Skeletal muscle tissue (tissue), 4 donors: ENCODE results near the gene ZNF680. TPM values are rescaled to one million over a fixed set of nuclear protein-coding genes. Genes with fewer than 3 reads are reported as not detected.
"Not testable (repeated sequence)": the region's sequence is repeated elsewhere in the genome, so short reads cannot be mapped to it uniquely, and the experiment has no call there.

Experiments used
- H3K27ac ChIP-seq: one replicate; pipeline ENCODE4 v1.7.0; 2013; ENCODE audit warnings: mild to moderate bottlenecking, low read depth, low read length, inconsistent platforms
- H3K27me3 ChIP-seq, 3 donors: one replicate each; pipeline ENCODE4 v1.7.0; 2013; ENCODE audit warnings: low read length in 3 of 3; ENCODE audit not compliant: control insufficient read depth in 3 of 3, insufficient read depth in 3 of 3
- H3K36me3 ChIP-seq, 3 donors: one replicate each; pipeline ENCODE4 v1.7.0; 2013; ENCODE audit warnings: low read length in 3 of 3; ENCODE audit not compliant: control insufficient read depth in 3 of 3, insufficient read depth in 3 of 3
- H3K4me1 ChIP-seq, 3 donors: one replicate each; pipeline ENCODE4 v1.7.0; 2013; ENCODE audit warnings: low read length in 3 of 3, mild to moderate bottlenecking in 3 of 3; ENCODE audit not compliant: control insufficient read depth in 3 of 3, insufficient read depth in 3 of 3
- H3K4me3 ChIP-seq, 3 donors: one replicate each; pipeline ENCODE4 v1.7.0; 2013; ENCODE audit warnings: low read length in 3 of 3
- H3K9ac ChIP-seq, 3 donors: one replicate each; pipeline ENCODE4 v1.7.0; 2013; ENCODE audit warnings: low read length in 3 of 3, mild to moderate bottlenecking in 3 of 3, moderate library complexity in 2 of 3, low read depth in 1 of 3
- H3K9me3 ChIP-seq, 3 donors: one replicate each; pipeline ENCODE4 v1.7.0; 2013; ENCODE audit warnings: low read length in 3 of 3; ENCODE audit not compliant: control insufficient read depth in 3 of 3
- total RNA-seq: library from RNA; depleted of rRNA; stranded (reverse); fragments of >200 nt; gene quantifications from one replicate; pipeline ENCODE4 v1.2.3, GENCODE V29; 2014
- donor health status: Osteomylitis.

ZNF680 gene
- total RNA-seq, 1 donor from 2014 or later: 17.7 TPM

DNA sequence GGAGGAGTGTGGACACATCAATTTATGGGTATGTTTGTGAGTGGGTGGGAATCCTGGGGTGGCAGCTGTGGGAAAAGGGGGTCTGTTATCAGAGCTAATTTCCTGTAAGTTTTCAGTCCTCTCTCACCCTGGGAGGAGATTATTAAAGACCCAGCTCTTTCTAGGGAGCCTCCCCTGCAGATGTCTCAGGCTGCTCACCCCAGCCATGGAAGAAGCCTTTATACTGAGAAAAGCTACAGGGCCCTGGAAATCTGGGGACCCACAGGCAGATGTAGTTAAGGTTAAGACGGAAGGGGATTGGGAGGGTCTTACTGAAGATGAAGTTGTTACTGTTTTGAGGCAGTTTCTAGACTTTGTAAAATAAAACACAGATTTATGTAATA lies 4.6 kb downstream of the ZNF680 start:
- peak overlapping the region; percentile 82 for H3K27ac ChIP-seq
- H3K9ac ChIP-seq: peak overlapping the region in 2 of 3 donors; percentile 10 to 19
- no peaks in the 10 kb centered on the region for H3K27me3 ChIP-seq
- H3K4me1 ChIP-seq: peaks cover 15 to 17% (median 15%) of the 10 kb centered on the region in 3 donors
- H3K9me3 ChIP-seq: no peaks in the 10 kb centered on the region
- H3K4me3 ChIP-seq: peak overlapping the region in 1 of 3 donors; percentile 9
- peaks cover 0 to 2% (median 0%) of the 10 kb centered on the region in 3 donors for H3K36me3 ChIP-seq

DNA sequence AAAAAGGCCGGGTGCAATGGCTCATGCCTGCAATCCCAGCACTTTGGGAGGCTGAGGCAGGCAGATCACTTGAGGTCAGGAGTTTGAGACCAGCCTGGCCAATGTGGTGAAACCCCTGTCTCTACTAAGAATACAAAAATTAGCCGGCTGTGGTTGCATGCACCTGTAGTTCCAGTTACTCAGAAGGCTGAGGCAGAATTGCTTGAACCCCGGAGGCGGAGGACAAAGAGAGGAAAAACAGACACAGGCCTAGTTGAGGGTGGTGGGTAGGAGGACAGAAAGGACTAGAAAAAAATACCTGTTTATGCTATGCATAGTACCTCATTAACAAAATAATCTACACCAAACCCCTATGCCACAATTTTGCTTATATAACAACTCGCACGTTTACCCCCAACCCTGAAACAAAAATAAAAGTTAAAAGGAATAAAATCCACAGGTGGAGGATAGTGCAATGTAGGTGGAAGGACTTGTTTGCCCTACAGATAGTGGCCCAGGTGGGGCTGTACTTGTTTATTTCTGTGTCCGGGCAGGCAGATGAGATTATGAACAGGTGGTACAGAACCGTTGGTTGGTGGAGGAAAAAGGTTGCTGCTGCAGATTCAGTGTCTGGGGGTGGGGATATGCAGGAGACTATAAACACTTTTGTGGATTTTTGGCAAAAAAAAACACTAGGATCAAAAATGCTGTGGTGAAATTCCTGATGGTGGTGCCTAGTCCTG lies 5.1 kb downstream of the ZNF680 start:
- peak overlapping the region in 2 of 3 donors; percentile 10 to 19 for H3K9ac ChIP-seq
- H3K27me3 ChIP-seq: no peaks in the 10 kb centered on the region
- peaks cover 15 to 17% (median 15%) of the 10 kb centered on the region in 3 donors for H3K4me1 ChIP-seq
- peak overlapping the region; percentile 82 for H3K27ac ChIP-seq
- peak overlapping the region in 1 of 3 donors; percentile 9 for H3K4me3 ChIP-seq
- peaks cover 0 to 2% (median 0%) of the 10 kb centered on the region in 3 donors for H3K36me3 ChIP-seq
- H3K9me3 ChIP-seq: no peaks in the 10 kb centered on the region

DNA sequence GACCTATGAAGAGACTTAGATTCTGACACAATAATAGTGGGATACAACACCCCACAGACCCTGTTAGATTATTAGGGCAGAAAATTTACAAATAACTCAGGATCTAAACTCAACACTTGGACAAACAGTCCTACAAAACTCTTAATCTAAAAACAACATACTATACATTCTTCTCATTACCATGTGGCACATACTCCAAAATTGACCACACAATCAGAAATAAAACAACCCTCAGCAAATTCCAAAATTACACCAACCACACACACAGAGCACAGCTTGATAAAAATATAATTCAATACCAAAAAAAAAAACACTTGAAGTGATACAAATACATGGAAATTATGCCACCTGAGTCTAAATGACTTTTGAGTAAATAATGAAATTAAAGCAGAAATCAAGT lies 7.8 kb downstream of the ZNF680 start:
- Histone ChIP-seq H3K27ac (no peak overlapping the region), H3K36me3 (no peaks in the 10 kb centered on the region), H3K27me3 (no peaks in the 10 kb centered on the region), H3K9me3 (no peaks in the 10 kb centered on the region), H3K4me3 (no peak overlapping the region), H3K9ac (no peak overlapping the region), H3K4me1 (peaks cover 19 to 20% (median 20%) of the 10 kb centered on the region in 3 donors)

DNA sequence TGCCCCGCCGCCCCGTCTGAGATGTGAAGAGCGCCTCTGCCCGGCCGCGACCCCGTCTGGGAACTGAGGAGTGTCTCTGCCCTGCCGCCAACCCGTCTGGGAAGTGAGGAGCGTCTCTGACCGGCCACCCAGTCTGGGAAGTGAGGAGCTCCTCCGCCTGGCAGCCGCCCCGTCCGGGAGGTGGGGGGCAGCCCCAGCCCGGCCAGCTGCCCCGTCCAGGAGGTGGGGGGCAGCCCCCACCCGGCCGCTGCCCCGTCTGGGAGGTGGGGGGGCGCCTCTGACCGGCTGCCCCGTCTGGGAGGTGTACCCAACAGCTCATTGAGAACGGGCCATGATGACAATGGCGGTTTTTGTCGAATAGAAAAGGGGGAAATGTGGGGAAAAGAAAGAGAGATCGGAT lies 8.7 kb downstream of the ZNF680 start:
- not testable (repeated sequence) for H3K9ac ChIP-seq, H3K36me3 ChIP-seq, H3K27ac ChIP-seq, H3K27me3 ChIP-seq, H3K9me3 ChIP-seq, H3K4me3 ChIP-seq
- H3K4me1 ChIP-seq: peaks cover 16 to 20% (median 19%) of the 10 kb centered on the region in 3 donors

DNA sequence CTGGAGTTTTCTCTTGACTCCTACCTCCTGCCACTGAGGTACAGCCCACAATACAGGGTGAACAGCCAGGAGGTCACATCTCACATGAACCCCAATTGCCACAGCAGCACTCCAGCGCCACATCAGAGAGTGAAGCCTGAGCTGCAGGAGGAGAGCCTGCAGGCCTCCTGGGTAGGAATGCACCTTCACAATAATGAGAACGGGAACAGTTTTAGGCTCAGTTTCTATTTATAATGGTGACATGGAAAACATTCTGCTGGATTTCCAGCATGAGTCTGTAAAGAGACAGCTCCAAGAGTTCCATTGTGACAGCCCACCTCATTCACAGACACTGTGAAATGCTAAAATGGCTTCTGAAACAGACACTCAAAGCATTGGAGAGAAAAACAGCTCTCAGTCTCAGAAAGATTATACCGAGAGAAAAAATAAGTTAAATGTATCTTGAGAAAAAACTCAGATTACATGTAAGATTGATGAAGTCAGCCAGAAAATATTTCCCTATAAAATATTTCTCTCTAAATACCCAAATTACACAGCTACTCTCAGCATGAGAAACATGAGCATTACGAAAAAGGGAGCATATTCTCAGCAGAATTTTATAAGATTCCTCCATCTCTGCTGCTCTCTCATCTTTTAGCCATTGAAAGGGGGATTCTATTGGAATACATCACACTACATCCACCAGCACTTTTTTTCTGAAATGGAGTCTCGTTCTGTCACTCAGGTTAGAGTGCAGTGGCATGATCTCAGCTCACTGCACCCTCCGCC lies 11.3 kb downstream of the ZNF680 start:
- Histone ChIP-seq H3K9me3 (no peaks in the 10 kb centered on the region), H3K4me1 (peaks cover 5 to 11% (median 7%) of the 10 kb centered on the region in 3 donors), H3K4me3 (peak overlapping the region in 1 of 3 donors; percentile 2), H3K27ac (no peak overlapping the region), H3K9ac (peak overlapping the region in 1 of 3 donors; percentile 33), H3K27me3 (no peaks in the 10 kb centered on the region), H3K36me3 (peaks cover 0 to 3% (median 0%) of the 10 kb centered on the region in 3 donors)

DNA sequence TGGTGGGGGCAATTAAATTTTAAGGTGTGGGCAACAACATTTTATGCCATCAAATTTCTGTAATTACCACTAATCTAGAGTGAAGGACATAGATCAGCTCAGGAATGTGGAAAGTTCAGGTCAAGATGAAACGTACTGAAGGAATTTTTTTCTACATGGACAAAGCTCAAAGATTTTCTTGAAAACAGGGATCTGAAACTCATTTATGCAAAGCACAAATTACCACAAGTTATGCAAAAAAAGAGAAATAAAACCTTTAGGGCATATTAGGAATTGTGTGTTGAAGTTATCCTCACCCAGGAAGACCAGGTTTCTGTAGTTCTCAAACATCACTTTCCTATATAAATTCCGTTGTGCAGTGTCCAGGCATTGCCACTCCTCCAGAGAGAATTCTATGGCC lies 18.9 kb downstream of the ZNF680 start:
- H3K4me3 ChIP-seq: no peak overlapping the region
- peaks cover 5 to 10% (median 9%) of the 10 kb centered on the region in 3 donors for H3K4me1 ChIP-seq
- no peak overlapping the region for H3K9ac ChIP-seq
- H3K9me3 ChIP-seq: no peaks in the 10 kb centered on the region
- no peak overlapping the region for H3K27ac ChIP-seq
- no peaks in the 10 kb centered on the region for H3K27me3 ChIP-seq
- H3K36me3 ChIP-seq: peaks cover 0 to 4% (median under 1%) of the 10 kb centered on the region in 3 donors

DNA sequence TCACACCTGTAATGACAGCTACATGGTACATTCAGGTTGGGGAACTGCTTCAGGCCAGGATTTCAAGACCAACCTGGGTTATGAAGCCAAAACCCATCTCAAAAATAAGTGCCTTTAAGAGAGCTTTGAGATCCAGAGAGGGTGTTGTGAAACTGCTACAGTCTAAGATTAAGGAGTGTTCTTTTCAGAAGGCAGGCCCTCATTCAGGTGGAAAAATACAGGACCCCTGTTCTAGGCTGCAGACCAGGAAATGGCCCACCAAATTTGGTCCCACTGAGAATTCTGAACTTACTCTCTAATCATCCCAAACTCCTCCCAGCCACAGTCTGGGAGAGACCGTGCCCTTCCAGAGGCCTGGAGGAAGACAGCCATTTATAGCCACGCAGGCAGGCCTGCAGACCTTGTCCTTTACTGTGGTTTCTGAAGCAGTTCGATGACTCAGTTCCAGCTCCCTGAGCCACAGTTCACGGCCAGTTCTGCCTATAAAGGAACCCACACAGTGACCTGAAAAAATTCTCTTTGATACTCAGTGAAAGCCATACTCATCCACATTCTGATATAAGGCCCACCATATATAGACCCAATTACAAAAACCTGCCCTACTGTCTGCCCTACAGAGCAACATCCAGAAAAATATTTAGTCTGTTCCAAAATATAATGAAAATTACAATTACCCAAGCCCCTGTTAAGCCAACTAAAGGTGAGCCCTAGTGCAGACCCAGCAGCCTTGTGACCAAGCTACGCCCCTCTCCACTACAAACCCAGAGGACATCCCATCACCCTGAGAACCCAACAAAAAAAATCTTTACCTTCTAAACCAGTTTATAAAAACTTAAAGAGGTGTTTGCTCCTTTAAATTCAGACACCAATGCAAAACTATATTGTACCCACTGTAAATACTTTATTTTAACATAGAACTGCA lies 21.2 kb downstream of the ZNF680 start:
- Histone ChIP-seq H3K4me3 (no peak overlapping the region), H3K9me3 (no peaks in the 10 kb centered on the region), H3K4me1 (peaks cover 5 to 10% (median 9%) of the 10 kb centered on the region in 3 donors), H3K36me3 (peaks cover 0 to 4% (median 0%) of the 10 kb centered on the region in 3 donors), H3K27me3 (no peaks in the 10 kb centered on the region), H3K27ac (peak overlapping the region; percentile 48), H3K9ac (no peak overlapping the region)

DNA sequence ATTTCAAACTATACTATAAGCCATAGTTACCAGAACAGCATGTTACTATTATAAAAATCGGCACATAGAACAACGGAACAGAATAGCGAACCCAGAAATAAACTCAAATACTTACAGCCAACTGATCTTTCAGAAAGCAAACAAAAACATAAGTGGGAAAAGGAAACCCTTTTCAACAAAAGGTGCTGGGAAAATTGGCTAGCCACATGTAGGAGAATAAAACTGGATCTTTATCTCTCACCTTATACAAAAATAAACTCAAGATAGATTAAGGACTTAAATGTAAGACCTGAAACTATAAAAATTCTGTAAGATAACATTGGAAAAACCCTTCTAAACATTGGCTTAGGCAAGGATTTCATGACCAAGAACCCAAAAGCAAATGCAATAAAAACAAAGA lies 29.1 kb downstream of the ZNF680 start:
- H3K4me1 ChIP-seq: no peaks in the 10 kb centered on the region
- H3K36me3 ChIP-seq: peaks cover 4 to 8% (median 7%) of the 10 kb centered on the region in 3 donors
- peaks cover 0 to 2% (median 0%) of the 10 kb centered on the region in 3 donors for H3K9me3 ChIP-seq
- H3K9ac ChIP-seq: no peak overlapping the region
- H3K27ac ChIP-seq: no peak overlapping the region
- H3K27me3 ChIP-seq: no peaks in the 10 kb centered on the region
- H3K4me3 ChIP-seq: no peak overlapping the region

DNA sequence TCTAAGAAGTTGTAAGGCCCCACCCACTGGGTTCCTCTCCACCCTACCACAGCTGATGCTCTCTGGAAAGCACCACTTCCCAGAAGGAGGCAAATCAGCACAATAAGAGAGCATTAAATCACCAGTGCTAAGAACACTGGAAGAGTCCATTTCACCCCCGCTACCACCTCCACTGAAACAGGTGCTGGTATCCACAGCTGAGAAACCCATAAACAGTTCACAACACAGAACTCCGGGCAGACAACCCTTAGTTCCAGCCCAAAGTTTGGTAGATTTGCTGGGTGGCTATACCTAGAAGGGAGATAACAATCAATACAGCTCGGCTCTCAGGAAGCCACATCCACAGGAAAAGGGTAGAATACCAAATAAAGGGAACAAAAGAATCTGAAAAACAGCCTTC lies 34.1 kb downstream of the ZNF680 start:
- Histone ChIP-seq H3K9ac (no peak overlapping the region), H3K9me3 (peaks cover 0 to 8% (median 4%) of the 10 kb centered on the region in 3 donors), H3K36me3 (peaks cover 13 to 28% (median 26%) of the 10 kb centered on the region in 3 donors), H3K27me3 (no peaks in the 10 kb centered on the region), H3K4me3 (no peak overlapping the region), H3K4me1 (no peaks in the 10 kb centered on the region), H3K27ac (no peak overlapping the region)
